GM23338 (cell line): ENCODE results near the gene PIK3C2G. TPM values are rescaled to one million over a fixed set of nuclear protein-coding genes. Genes with fewer than 3 reads are reported as not detected.

ENCODE experiments used
- ATAC-seq: fragments of 200-7000 bp; cut with Tn5 transposase; 3 replicates; pipeline ENCODE4 v1.9.1; 2020
- DNase-seq: peaks from one replicate; pipeline ENCODE4 v3.0.0-alpha.2; 2015; ENCODE audit warnings: low spot score
- H2AFZ ChIP-seq: fragments of 200-600 bp; sonication (generic); 2 replicates; pipeline ENCODE4 v1.8.0; 2016; ENCODE audit warnings: antibody characterized with exemption, mild to moderate bottlenecking, moderate library complexity
- H3F3A ChIP-seq: fragments of 200-600 bp; sonication (generic); replicated peaks from 2 replicates; pipeline ENCODE4 v1.8.0; 2017; ENCODE audit warnings: antibody characterized with exemption, mixed run types, low read depth
- H3K27ac ChIP-seq: fragments of 200-600 bp; sonication (generic); 2 replicates; pipeline ENCODE4 v1.6.1; 2016; ENCODE audit warnings: low read depth
- H3K27me3 ChIP-seq: fragments of 200-600 bp; sonication (generic); 2 replicates; pipeline ENCODE4 v1.8.0; 2016; ENCODE audit warnings: mild to moderate bottlenecking, mixed run types, moderate library complexity; ENCODE audit not compliant: insufficient read depth
- H3K36me3 ChIP-seq: fragments of 200-600 bp; sonication (generic); 2 replicates; pipeline ENCODE4 v1.8.0; 2016; ENCODE audit warnings: mild to moderate bottlenecking; ENCODE audit not compliant: insufficient read depth
- H3K4me1 ChIP-seq: fragments of 200-600 bp; sonication (generic); 2 replicates; pipeline ENCODE4 v1.8.0; 2016; ENCODE audit warnings: mild to moderate bottlenecking, moderate library complexity; ENCODE audit not compliant: insufficient read depth
- H3K4me2 ChIP-seq: fragments of 200-600 bp; sonication (generic); 2 replicates; pipeline ENCODE4 v1.7.1; 2017; ENCODE audit warnings: mixed run types
- H3K4me3 ChIP-seq: fragments of 200-600 bp; sonication (generic); 2 replicates; pipeline ENCODE4 v1.6.1; 2016; ENCODE audit warnings: mixed run types
- H3K79me2 ChIP-seq: fragments of 200-600 bp; sonication (generic); replicated peaks from 2 replicates; pipeline ENCODE4 v1.8.0; 2017; ENCODE audit warnings: mild to moderate bottlenecking; ENCODE audit not compliant: insufficient read depth
- H3K9me2 ChIP-seq: fragments of 200-600 bp; sonication (generic); 2 replicates; pipeline ENCODE4 v1.8.0; 2017; ENCODE audit not compliant: insufficient read depth
- H4K20me1 ChIP-seq: fragments of 200-600 bp; sonication (generic); replicated peaks from 2 replicates; pipeline ENCODE4 v1.8.0; 2017; ENCODE audit warnings: mild to moderate bottlenecking; ENCODE audit not compliant: insufficient read depth
- H3K27ac Mint-ChIP-seq: 2 replicates; pipeline ENCODE4 v1.8.0; 2020; ENCODE audit warnings: inconsistent platforms, mild to moderate bottlenecking, moderate library complexity, mixed read lengths
- H3K27me3 Mint-ChIP-seq: 3 replicates; pipeline ENCODE4 v1.8.0; 2022; ENCODE audit warnings: low read depth, mild to moderate bottlenecking, moderate library complexity, mixed read lengths, inconsistent platforms; ENCODE audit not compliant: insufficient read depth, poor library complexity
- H3K36me3 Mint-ChIP-seq: 3 replicates; pipeline ENCODE4 v1.8.0; 2021; ENCODE audit warnings: low read depth, mild to moderate bottlenecking, inconsistent platforms, moderate library complexity, mixed read lengths
- H3K4me1 Mint-ChIP-seq: 3 replicates; pipeline ENCODE4 v1.8.0; 2020; ENCODE audit warnings: mild to moderate bottlenecking, inconsistent platforms, mixed read lengths
- H3K4me3 Mint-ChIP-seq: 3 replicates; pipeline ENCODE4 v1.8.0; 2021; ENCODE audit warnings: moderate library complexity, mild to moderate bottlenecking, inconsistent platforms, mixed read lengths
- H3K9me3 Mint-ChIP-seq: 3 replicates; pipeline ENCODE4 v1.8.0; 2020; ENCODE audit warnings: moderate library complexity, mild to moderate bottlenecking, inconsistent platforms, mixed read lengths
- CREB1 ChIP-seq: fragments of 250-450 bp; sonication (Bioruptor Pico); IDR thresholded peaks from 2 replicates; pipeline ENCODE4 v1.5.0; 2020; ENCODE audit warnings: low read depth, mild to moderate bottlenecking, moderate library complexity
- EZH2 ChIP-seq: fragments of 200-600 bp; sonication (generic); IDR thresholded peaks from one replicate; pipeline ENCODE4 v1.8.0; 2017; ENCODE audit warnings: antibody characterized with exemption, mild to moderate bottlenecking, low read depth; ENCODE audit not compliant: unreplicated experiment
- EZH2phosphoT487 ChIP-seq: fragments of 200-600 bp; sonication (generic); IDR thresholded peaks from one replicate; pipeline ENCODE4 v1.8.1; 2018; ENCODE audit warnings: antibody characterized with exemption; ENCODE audit not compliant: unreplicated experiment
- JUNB ChIP-seq: IDR thresholded peaks from one replicate; pipeline ENCODE4 v1.6.1; 2016; ENCODE audit warnings: antibody characterized with exemption; ENCODE audit not compliant: unreplicated experiment
- NANOG ChIP-seq: IDR thresholded peaks from 2 replicates; pipeline ENCODE4 v1.6.1; 2016; ENCODE audit warnings: antibody characterized with exemption, borderline replicate concordance
- POLR2AphosphoS5 ChIP-seq: IDR thresholded peaks from 2 replicates; pipeline ENCODE4 v1.6.1; 2016; ENCODE audit warnings: antibody characterized with exemption, low read depth
- STAT1 ChIP-seq: IDR thresholded peaks from one replicate; pipeline ENCODE4 v1.6.1; 2016; ENCODE audit warnings: antibody characterized with exemption; ENCODE audit not compliant: unreplicated experiment
- ZNF114 ChIP-seq: fragments of 250-450 bp; sonication (Bioruptor Pico); IDR thresholded peaks from 2 replicates; pipeline ENCODE4 v1.5.0; 2020; ENCODE audit warnings: mild to moderate bottlenecking, moderate library complexity
- ZNF331 ChIP-seq: fragments of 250-450 bp; sonication (Bioruptor Pico); IDR thresholded peaks from 2 replicates; pipeline ENCODE4 v1.5.0; 2020; ENCODE audit warnings: low read depth, mild to moderate bottlenecking, moderate library complexity
- polyA plus RNA-seq: library from polyadenylated mRNA; unstranded; fragments of >200 nt; fragmentation: Nextera tagmentation; extraction: Ambion mirVana; gene quantifications from 2 replicates; pipeline ENCODE4 v1.2.1, GENCODE V29; 2016
- total RNA-seq: library from RNA; depleted of rRNA; stranded (reverse); fragments of >200 nt; shearing (Covaris generic); gene quantifications from 2 replicates; pipeline ENCODE4 v1.2.3, GENCODE V29; 2014
- TF ChIP-seq, protein P1 (sequence below): IDR thresholded peaks from one replicate; pipeline ENCODE4 v1.6.1; 2018; ENCODE audit warnings: antibody characterized with exemption; ENCODE audit not compliant: unreplicated experiment
- TF ChIP-seq, protein P2 (sequence below): IDR thresholded peaks from 2 replicates; pipeline ENCODE4 v1.6.1; 2016; ENCODE audit warnings: antibody characterized with exemption
- TF ChIP-seq, protein P3 (sequence below): fragments of 250-450 bp; sonication (Bioruptor Pico); IDR thresholded peaks from 2 replicates; pipeline ENCODE4 v1.5.0; 2020; ENCODE audit warnings: mild to moderate bottlenecking, moderate library complexity
- TF ChIP-seq, protein P4 (sequence below), 2 experiments: fragments of 200-600 bp in 1 of 2; sonication (generic) in 1 of 2; conservative IDR thresholded peaks; 2 replicates each; pipeline versions ENCODE4 v1.5.1 to v1.6.1; 2016 to 2017; ENCODE audit warnings: antibody characterized with exemption in 2 of 2, low read depth in 2 of 2, mild to moderate bottlenecking in 2 of 2, moderate library complexity in 1 of 2

Gene PIK3C2G
- total and polyA plus RNA-seq, 2 experiments from 2014 or later: not detected

DNA sequence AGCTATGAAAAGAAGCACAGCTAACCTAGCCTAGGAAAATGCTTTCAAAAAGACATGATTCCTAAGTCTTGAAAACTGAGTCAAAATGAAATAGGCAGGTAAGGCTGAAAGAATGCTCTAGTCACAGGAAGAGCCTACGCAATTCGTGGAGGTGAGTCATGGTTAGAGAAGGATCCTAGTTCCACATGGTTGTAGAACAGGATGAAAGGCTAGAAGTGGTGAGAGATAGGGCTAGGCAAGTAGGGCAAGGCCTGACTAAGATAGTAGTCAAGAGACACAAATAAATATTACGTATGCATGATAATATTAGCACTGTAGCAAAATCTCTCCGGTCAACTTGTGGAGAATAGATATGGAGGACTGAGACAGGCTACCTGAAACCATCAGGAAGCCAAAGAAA, 429.3 kb downstream of the PIK3C2G start:
- H3K79me2 ChIP-seq: no peaks in the 10 kb centered on the region
- 0 out of 2 replicates have a peak, but pooled peaks cover 6% of the 10 kb centered on the region for H3K9me2 ChIP-seq
- Mint-ChIP-seq H3K27me3 (no peaks in the 10 kb centered on the region), H3K36me3 (no peaks in the 10 kb centered on the region), H3K9me3 (no peaks in the 10 kb centered on the region), H3K4me3 (no peak overlapping the region), H3K4me1 (no peaks in the 10 kb centered on the region), H3K27ac (no peak overlapping the region; the same call in 1 of the 2 replicates)
- no peaks in the 10 kb centered on the region for H4K20me1 ChIP-seq
- ATAC-seq: no peak
- H3K27ac ChIP-seq: no peak overlapping the region
- no peak overlapping the region for H2AFZ ChIP-seq
- H3K4me3 ChIP-seq: no peak overlapping the region
- no peak for DNase-seq
- no peak overlapping the region for H3K4me2 ChIP-seq
- no peaks in the 10 kb centered on the region for H3F3A ChIP-seq
- no peaks in the 10 kb centered on the region for H3K36me3 ChIP-seq
- TF ChIP-seq, protein P1, sequence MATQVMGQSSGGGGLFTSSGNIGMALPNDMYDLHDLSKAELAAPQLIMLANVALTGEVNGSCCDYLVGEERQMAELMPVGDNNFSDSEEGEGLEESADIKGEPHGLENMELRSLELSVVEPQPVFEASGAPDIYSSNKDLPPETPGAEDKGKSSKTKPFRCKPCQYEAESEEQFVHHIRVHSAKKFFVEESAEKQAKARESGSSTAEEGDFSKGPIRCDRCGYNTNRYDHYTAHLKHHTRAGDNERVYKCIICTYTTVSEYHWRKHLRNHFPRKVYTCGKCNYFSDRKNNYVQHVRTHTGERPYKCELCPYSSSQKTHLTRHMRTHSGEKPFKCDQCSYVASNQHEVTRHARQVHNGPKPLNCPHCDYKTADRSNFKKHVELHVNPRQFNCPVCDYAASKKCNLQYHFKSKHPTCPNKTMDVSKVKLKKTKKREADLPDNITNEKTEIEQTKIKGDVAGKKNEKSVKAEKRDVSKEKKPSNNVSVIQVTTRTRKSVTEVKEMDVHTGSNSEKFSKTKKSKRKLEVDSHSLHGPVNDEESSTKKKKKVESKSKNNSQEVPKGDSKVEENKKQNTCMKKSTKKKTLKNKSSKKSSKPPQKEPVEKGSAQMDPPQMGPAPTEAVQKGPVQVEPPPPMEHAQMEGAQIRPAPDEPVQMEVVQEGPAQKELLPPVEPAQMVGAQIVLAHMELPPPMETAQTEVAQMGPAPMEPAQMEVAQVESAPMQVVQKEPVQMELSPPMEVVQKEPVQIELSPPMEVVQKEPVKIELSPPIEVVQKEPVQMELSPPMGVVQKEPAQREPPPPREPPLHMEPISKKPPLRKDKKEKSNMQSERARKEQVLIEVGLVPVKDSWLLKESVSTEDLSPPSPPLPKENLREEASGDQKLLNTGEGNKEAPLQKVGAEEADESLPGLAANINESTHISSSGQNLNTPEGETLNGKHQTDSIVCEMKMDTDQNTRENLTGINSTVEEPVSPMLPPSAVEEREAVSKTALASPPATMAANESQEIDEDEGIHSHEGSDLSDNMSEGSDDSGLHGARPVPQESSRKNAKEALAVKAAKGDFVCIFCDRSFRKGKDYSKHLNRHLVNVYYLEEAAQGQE: no peak
- TF ChIP-seq POLR2AphosphoS5 (no peak), ZNF331 (CRISPR knock-in tag) (no peak), ZNF114 (CRISPR knock-in tag) (no peak), EZH2phosphoT487 (no peak), CREB1 (CRISPR knock-in tag) (no peak), STAT1 (no peak), EZH2 (no peak), JUNB (no peak), NANOG (no peak)
- TF ChIP-seq, protein P2, sequence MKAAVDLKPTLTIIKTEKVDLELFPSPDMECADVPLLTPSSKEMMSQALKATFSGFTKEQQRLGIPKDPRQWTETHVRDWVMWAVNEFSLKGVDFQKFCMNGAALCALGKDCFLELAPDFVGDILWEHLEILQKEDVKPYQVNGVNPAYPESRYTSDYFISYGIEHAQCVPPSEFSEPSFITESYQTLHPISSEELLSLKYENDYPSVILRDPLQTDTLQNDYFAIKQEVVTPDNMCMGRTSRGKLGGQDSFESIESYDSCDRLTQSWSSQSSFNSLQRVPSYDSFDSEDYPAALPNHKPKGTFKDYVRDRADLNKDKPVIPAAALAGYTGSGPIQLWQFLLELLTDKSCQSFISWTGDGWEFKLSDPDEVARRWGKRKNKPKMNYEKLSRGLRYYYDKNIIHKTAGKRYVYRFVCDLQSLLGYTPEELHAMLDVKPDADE: no peak
- TF ChIP-seq, protein P3, sequence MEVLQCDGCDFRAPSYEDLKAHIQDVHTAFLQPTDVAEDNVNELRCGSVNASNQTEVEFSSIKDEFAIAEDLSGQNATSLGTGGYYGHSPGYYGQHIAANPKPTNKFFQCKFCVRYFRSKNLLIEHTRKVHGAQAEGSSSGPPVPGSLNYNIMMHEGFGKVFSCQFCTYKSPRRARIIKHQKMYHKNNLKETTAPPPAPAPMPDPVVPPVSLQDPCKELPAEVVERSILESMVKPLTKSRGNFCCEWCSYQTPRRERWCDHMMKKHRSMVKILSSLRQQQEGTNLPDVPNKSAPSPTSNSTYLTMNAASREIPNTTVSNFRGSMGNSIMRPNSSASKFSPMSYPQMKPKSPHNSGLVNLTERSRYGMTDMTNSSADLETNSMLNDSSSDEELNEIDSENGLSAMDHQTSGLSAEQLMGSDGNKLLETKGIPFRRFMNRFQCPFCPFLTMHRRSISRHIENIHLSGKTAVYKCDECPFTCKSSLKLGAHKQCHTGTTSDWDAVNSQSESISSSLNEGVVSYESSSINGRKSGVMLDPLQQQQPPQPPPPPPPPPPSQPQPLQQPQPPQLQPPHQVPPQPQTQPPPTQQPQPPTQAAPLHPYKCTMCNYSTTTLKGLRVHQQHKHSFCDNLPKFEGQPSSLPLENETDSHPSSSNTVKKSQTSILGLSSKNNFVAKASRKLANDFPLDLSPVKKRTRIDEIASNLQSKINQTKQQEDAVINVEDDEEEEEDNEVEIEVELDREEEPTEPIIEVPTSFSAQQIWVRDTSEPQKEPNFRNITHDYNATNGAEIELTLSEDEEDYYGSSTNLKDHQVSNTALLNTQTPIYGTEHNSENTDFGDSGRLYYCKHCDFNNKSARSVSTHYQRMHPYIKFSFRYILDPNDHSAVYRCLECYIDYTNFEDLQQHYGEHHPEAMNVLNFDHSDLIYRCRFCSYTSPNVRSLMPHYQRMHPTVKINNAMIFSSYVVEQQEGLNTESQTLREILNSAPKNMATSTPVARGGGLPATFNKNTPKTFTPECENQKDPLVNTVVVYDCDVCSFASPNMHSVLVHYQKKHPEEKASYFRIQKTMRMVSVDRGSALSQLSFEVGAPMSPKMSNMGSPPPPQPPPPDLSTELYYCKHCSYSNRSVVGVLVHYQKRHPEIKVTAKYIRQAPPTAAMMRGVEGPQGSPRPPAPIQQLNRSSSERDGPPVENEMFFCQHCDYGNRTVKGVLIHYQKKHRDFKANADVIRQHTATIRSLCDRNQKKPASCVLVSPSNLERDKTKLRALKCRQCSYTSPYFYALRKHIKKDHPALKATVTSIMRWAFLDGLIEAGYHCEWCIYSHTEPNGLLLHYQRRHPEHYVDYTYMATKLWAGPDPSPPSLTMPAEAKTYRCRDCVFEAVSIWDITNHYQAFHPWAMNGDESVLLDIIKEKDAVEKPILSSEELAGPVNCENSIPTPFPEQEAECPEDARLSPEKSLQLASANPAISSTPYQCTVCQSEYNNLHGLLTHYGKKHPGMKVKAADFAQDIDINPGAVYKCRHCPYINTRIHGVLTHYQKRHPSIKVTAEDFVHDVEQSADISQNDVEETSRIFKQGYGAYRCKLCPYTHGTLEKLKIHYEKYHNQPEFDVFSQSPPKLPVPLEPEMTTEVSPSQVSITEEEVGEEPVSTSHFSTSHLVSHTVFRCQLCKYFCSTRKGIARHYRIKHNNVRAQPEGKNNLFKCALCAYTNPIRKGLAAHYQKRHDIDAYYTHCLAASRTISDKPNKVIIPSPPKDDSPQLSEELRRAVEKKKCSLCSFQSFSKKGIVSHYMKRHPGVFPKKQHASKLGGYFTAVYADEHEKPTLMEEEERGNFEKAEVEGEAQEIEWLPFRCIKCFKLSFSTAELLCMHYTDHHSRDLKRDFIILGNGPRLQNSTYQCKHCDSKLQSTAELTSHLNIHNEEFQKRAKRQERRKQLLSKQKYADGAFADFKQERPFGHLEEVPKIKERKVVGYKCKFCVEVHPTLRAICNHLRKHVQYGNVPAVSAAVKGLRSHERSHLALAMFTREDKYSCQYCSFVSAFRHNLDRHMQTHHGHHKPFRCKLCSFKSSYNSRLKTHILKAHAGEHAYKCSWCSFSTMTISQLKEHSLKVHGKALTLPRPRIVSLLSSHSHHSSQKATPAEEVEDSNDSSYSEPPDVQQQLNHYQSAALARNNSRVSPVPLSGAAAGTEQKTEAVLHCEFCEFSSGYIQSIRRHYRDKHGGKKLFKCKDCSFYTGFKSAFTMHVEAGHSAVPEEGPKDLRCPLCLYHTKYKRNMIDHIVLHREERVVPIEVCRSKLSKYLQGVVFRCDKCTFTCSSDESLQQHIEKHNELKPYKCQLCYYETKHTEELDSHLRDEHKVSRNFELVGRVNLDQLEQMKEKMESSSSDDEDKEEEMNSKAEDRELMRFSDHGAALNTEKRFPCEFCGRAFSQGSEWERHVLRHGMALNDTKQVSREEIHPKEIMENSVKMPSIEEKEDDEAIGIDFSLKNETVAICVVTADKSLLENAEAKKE: no peak
- TF ChIP-seq, protein P4, sequence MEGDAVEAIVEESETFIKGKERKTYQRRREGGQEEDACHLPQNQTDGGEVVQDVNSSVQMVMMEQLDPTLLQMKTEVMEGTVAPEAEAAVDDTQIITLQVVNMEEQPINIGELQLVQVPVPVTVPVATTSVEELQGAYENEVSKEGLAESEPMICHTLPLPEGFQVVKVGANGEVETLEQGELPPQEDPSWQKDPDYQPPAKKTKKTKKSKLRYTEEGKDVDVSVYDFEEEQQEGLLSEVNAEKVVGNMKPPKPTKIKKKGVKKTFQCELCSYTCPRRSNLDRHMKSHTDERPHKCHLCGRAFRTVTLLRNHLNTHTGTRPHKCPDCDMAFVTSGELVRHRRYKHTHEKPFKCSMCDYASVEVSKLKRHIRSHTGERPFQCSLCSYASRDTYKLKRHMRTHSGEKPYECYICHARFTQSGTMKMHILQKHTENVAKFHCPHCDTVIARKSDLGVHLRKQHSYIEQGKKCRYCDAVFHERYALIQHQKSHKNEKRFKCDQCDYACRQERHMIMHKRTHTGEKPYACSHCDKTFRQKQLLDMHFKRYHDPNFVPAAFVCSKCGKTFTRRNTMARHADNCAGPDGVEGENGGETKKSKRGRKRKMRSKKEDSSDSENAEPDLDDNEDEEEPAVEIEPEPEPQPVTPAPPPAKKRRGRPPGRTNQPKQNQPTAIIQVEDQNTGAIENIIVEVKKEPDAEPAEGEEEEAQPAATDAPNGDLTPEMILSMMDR (conservative IDR thresholded peaks at IDR 0.05; ENCODE audit: low read depth in 2 of 2): no peak
- H3K27me3 ChIP-seq: no peaks in the 10 kb centered on the region
- H3K4me1 ChIP-seq: no peaks in the 10 kb centered on the region
